IMR-90 (cell line): ENCODE results near the gene CHCHD4. TPM values are rescaled to one million over a fixed set of nuclear protein-coding genes. Genes with fewer than 3 reads are reported as not detected.

Experiments used
- ATAC-seq: fragments of 200-7000 bp; cut with Tn5 transposase; 2 replicates; pipeline ENCODE4 v1.9.1; 2020; ENCODE audit warnings: low read depth, mild to moderate bottlenecking, moderate library complexity
- BruUV-seq: library from RNA; stranded (reverse); fragments of 400-500 nt; replicated peaks from 2 replicates; lab custom pipeline; 2021; lab: Mats Ljungman, UMichigan
- CTCF ChIA-PET: fragments of 300-600 bp; formaldehyde crosslinking; extraction: SDS; loops from one replicate; lab custom pipeline; 2021; ENCODE audit warnings: antibody characterized with exemption; lab: Yijun Ruan, JAX
- POLR2A ChIA-PET: fragments of 300-600 bp; sonication (Branson Sonifier 250); formaldehyde crosslinking; loops from one replicate; lab custom pipeline; 2022; ENCODE audit warnings: antibody characterized with exemption; ENCODE audit not compliant: unreplicated experiment; lab: Charles Lee
- DNase-seq: peaks from one replicate; pipeline ENCODE4 v3.0.0; 2013
- H2AFZ ChIP-seq: replicated peaks from 2 replicates; pipeline ENCODE3; 2013; ENCODE audit warnings: low read length, mild to moderate bottlenecking; ENCODE audit not compliant: poor library complexity
- H2AK5ac ChIP-seq: 2 replicates; pipeline ENCODE4 v1.6.1; 2013; ENCODE audit warnings: low read depth, low read length, inconsistent platforms
- H2AK9ac ChIP-seq: replicated peaks from 2 replicates; pipeline ENCODE3; 2013; ENCODE audit warnings: mild to moderate bottlenecking, low read depth, low read length, moderate library complexity; ENCODE audit not compliant: poor library complexity
- H2BK120ac ChIP-seq: 2 replicates; pipeline ENCODE4 v1.6.1; 2013; ENCODE audit warnings: low read depth, low read length, inconsistent platforms
- H2BK15ac ChIP-seq: 3 replicates; pipeline ENCODE4 v1.6.1; 2013; ENCODE audit warnings: low read depth, low read length, inconsistent platforms
- H2BK20ac ChIP-seq: 2 replicates; pipeline ENCODE4 v1.6.1; 2013; ENCODE audit warnings: low read depth, mild to moderate bottlenecking, inconsistent platforms, low read length, moderate library complexity
- H2BK5ac ChIP-seq: 2 replicates; pipeline ENCODE4 v1.6.1; 2013; ENCODE audit warnings: mild to moderate bottlenecking, low read depth, low read length, inconsistent platforms; ENCODE audit not compliant: poor library complexity, severe bottlenecking
- H3K14ac ChIP-seq: replicated peaks from 2 replicates; pipeline ENCODE4 v1.6.1; 2013; ENCODE audit warnings: low read depth, low read length, inconsistent platforms
- H3K18ac ChIP-seq: 2 replicates; pipeline ENCODE4 v1.6.1; 2013; ENCODE audit warnings: low read depth, low read length, control low read depth
- H3K23ac ChIP-seq: 2 replicates; pipeline ENCODE4 v1.6.1; 2013; ENCODE audit warnings: low read depth, low read length, inconsistent platforms
- H3K27ac ChIP-seq: 2 replicates; pipeline ENCODE4 v1.5.1; 2013; ENCODE audit warnings: mild to moderate bottlenecking, control low read depth, low read length; ENCODE audit not compliant: insufficient read depth
- H3K27me3 ChIP-seq: 2 replicates; pipeline ENCODE4 v1.6.1; 2013; ENCODE audit warnings: low read length; ENCODE audit not compliant: control insufficient read depth, insufficient read depth
- H3K36me3 ChIP-seq: 2 replicates; pipeline ENCODE4 v1.6.1; 2013; ENCODE audit warnings: low read length, mixed read lengths; ENCODE audit not compliant: control insufficient read depth, insufficient read depth
- H3K4ac ChIP-seq: 2 replicates; pipeline ENCODE4 v1.6.1; 2013; ENCODE audit warnings: low read depth, low read length, inconsistent platforms
- H3K4me1 ChIP-seq: 2 replicates; pipeline ENCODE4 v1.6.1; 2013; ENCODE audit warnings: low read length, mixed read lengths; ENCODE audit not compliant: control insufficient read depth, insufficient read depth
- H3K4me2 ChIP-seq: 2 replicates; pipeline ENCODE4 v1.6.1; 2013; ENCODE audit warnings: low read depth, mild to moderate bottlenecking, control low read depth, low read length, moderate library complexity
- H3K4me3 ChIP-seq: 2 replicates; pipeline ENCODE4 v1.5.1; 2013; ENCODE audit warnings: low read depth, mild to moderate bottlenecking, control low read depth, low read length, moderate library complexity; ENCODE audit not compliant: insufficient read depth
- H3K56ac ChIP-seq: 2 replicates; pipeline ENCODE4 v1.6.1; 2013; ENCODE audit warnings: low read length, inconsistent platforms; ENCODE audit not compliant: insufficient read depth; ENCODE audit errors: extremely low read depth
- H3K79me1 ChIP-seq, 2 experiments: 2 replicates each; pipeline ENCODE4 v1.6.1; 2013; ENCODE audit warnings: low read length in 2 of 2, inconsistent platforms in 1 of 2, low read depth in 1 of 2
- H3K9ac ChIP-seq: 2 replicates; pipeline ENCODE4 v1.6.1; 2013; ENCODE audit warnings: low read depth, low read length, control low read depth
- H3K9me1 ChIP-seq: 2 replicates; pipeline ENCODE4 v1.6.1; 2013; ENCODE audit warnings: low read length, inconsistent platforms; ENCODE audit not compliant: insufficient read depth
- H3K9me3 ChIP-seq: 2 replicates; pipeline ENCODE4 v1.6.1; 2013; ENCODE audit warnings: low read length; ENCODE audit not compliant: control insufficient read depth, insufficient read depth
- H4K20me1 ChIP-seq: 2 replicates; pipeline ENCODE4 v1.6.1; 2013; ENCODE audit warnings: low read length, inconsistent platforms; ENCODE audit not compliant: insufficient read depth
- H4K5ac ChIP-seq: 2 replicates; pipeline ENCODE4 v1.6.1; 2013; ENCODE audit warnings: mild to moderate bottlenecking, low read depth, low read length, control low read depth
- H4K8ac ChIP-seq, 2 experiments: 2 replicates each; pipeline ENCODE4 v1.6.1; 2013; ENCODE audit warnings: low read depth in 2 of 2, low read length in 2 of 2, control low read depth in 1 of 2, inconsistent platforms in 1 of 2
- H4K91ac ChIP-seq: 2 replicates; pipeline ENCODE4 v1.6.1; 2013; ENCODE audit warnings: low read depth, low read length, inconsistent platforms; ENCODE audit not compliant: insufficient read depth
- BHLHE40 ChIP-seq: fragments of 150-350 bp; IDR thresholded peaks from 2 replicates; pipeline ENCODE4 v1.6.1; 2016; ENCODE audit warnings: mild to moderate bottlenecking, low read depth, low read length
- CEBPB ChIP-seq: IDR thresholded peaks from 2 replicates; pipeline ENCODE4 v1.6.1; 2012; ENCODE audit warnings: low read depth, low read length, improper control_type of control experiment
- CHD1 ChIP-seq: IDR thresholded peaks from 2 replicates; pipeline ENCODE4 v1.6.1; 2012; ENCODE audit warnings: low read depth, low read length, improper control_type of control experiment
- FOS ChIP-seq: fragments of 150-350 bp; IDR thresholded peaks from 2 replicates; pipeline ENCODE4 v1.6.1; 2016; ENCODE audit warnings: low read depth, low read length
- MAFK ChIP-seq: IDR thresholded peaks from 2 replicates; pipeline ENCODE4 v1.6.1; 2012; ENCODE audit warnings: low read depth, low read length, improper control_type of control experiment
- MAZ ChIP-seq: IDR thresholded peaks from 2 replicates; pipeline ENCODE4 v1.6.1; 2012; ENCODE audit warnings: low read depth, mild to moderate bottlenecking, low read length, improper control_type of control experiment, moderate library complexity, borderline replicate concordance
- MXI1 ChIP-seq: IDR thresholded peaks from 2 replicates; pipeline ENCODE4 v1.6.1; 2012; ENCODE audit warnings: low read depth, mild to moderate bottlenecking, low read length, moderate library complexity, borderline replicate concordance
- NFE2L2 ChIP-seq: fragments of 150-350 bp; IDR thresholded peaks from 2 replicates; pipeline ENCODE4 v1.6.1; 2016; ENCODE audit warnings: low read depth, mild to moderate bottlenecking, low read length
- POLR2A ChIP-seq: IDR thresholded peaks from 2 replicates; pipeline ENCODE4 v1.6.1; 2012; ENCODE audit warnings: mild to moderate bottlenecking, low read depth, low read length
- RAD21 ChIP-seq: IDR thresholded peaks from 2 replicates; pipeline ENCODE4 v1.6.1; 2012; ENCODE audit warnings: low read length, improper control_type of control experiment
- RCOR1 ChIP-seq: IDR thresholded peaks from 2 replicates; pipeline ENCODE4 v1.6.1; 2012; ENCODE audit warnings: mild to moderate bottlenecking, low read length, improper control_type of control experiment; ENCODE audit not compliant: insufficient replicate concordance
- RFX5 ChIP-seq: IDR thresholded peaks from 2 replicates; pipeline ENCODE4 v1.8.0; 2012; ENCODE audit warnings: low read depth, mild to moderate bottlenecking, low read length, moderate library complexity
- SMC3 ChIP-seq: fragments of 150-350 bp; IDR thresholded peaks from 2 replicates; pipeline ENCODE4 v1.6.1; 2016; ENCODE audit warnings: low read depth, mild to moderate bottlenecking, antibody characterized with exemption, low read length, moderate library complexity
- USF2 ChIP-seq: fragments of 150-350 bp; IDR thresholded peaks from 2 replicates; pipeline ENCODE4 v1.6.1; 2017; ENCODE audit warnings: mild to moderate bottlenecking, antibody characterized with exemption, low read length, low read depth
- whole genome bisulfite sequencing, 2 experiments: methylation state at CpG; one replicate each; pipeline versions ENCODE4 v1.1.5 to v1.1.7; 2013; ENCODE audit warnings: missing lambda C conversion rate in 2 of 2; ENCODE audit not compliant: insufficient read length in 1 of 2; ENCODE audit errors: extremely low coverage in 2 of 2; 5-methylcytosine and 5-hydroxymethylcytosine counted together
- dilution Hi-C: fragments of 300-500 bp; cut with HindIII; formaldehyde crosslinking; loops from one replicate; pipeline ENCODE4 v1.14.3; 2018; ENCODE audit warnings: low sequenced_read_pairs; ENCODE audit not compliant: unreplicated experiment
- in situ Hi-C: fragments of 300-500 bp; cut with MboI; formaldehyde crosslinking; loops from 3 replicates; pipeline ENCODE4 v1.14.3; 2019; ENCODE audit warnings: low sequenced_read_pairs, inconsistent platforms, mixed read lengths
- intact Hi-C: fragments of 100-400 bp; cut with micrococcal nuclease; formaldehyde crosslinking; loops from 2 replicates; pipeline ENCODE4 v1.10.0; 2022
- polyA plus RNA-seq, 3 experiments: library from polyadenylated mRNA; depleted of rRNA; stranded (reverse); fragments of >200 nt; gene quantifications; 2 replicates each; pipeline ENCODE4 v1.2.3, GENCODE V29; 2012; ENCODE audit warnings: low replicate concordance in 1 of 3
- total RNA-seq: library from RNA; depleted of rRNA; stranded (reverse); fragments of >200 nt; gene quantifications from 2 replicates; pipeline ENCODE4 v1.2.3, GENCODE V29; 2012
- TF ChIP-seq, protein P1 (sequence below): conservative IDR thresholded peaks from 2 replicates; pipeline ENCODE4 v1.5.1; 2012; ENCODE audit warnings: mild to moderate bottlenecking, low read depth, low read length, improper control_type of control experiment

Gene CHCHD4
- total and polyA plus RNA-seq, 2 of the 4 experiments (the other 2 are of a cell fraction) = 9.0 to 9.8 TPM

DNA sequence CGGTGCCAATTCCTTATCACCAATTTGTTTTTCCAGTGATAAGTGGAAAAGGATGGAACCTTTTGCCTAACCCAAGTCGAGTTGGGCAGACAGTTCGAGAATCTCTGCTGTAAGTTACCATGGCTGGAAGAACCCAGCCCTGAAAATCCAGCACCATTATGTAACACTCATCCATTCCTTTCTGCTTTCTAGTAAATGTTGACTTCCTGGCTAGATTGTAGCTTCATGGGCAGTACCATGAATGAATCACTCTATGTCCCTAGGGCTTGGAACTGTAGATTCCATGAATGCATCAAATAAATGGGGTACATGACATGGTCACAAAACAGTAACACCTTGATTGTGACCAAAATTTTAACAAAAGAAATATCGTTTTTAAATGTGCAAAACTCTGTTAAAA lies 14.0 kb downstream of the CHCHD4 start:
- in situ Hi-C loops = loop anchor here (25.0 kb wide), 2 partner anchors 223 to 623 kb away; partner anchors contain the start of genes HDAC11 and WNT7A
- CTCF ChIA-PET = no interaction called here

More for the DNA sequence above, 14.0 kb downstream of the CHCHD4 start:
- WGBS, 2 experiments = 82% methylated on average over 2 of the region's 4 CpGs; no CpG with 5 or more reads in 1 of the 2 experiments
- Histone ChIP-seq H3K4me2 (no peak overlapping the region), H3K9me1 (0 out of 2 replicates have a peak, but pooled peaks cover 4% of the 10 kb centered on the region), H2BK5ac (no peak overlapping the region), H3K4me1 (no peaks in the 10 kb centered on the region), H3K14ac (no peak overlapping the region), H3K36me3 (peaks cover 15% of the 10 kb centered on the region), H3K79me1 (no peaks in the 10 kb centered on the region; a peak in 1 of 4 replicates), H3K9ac (no peak overlapping the region), H2BK120ac (no peak overlapping the region), H4K5ac (no peak overlapping the region), H2AK9ac (no peak overlapping the region), H3K23ac (no peak overlapping the region), H3K27me3 (no peaks in the 10 kb centered on the region), H3K18ac (no peak overlapping the region), H2BK15ac (no peak overlapping the region), H4K91ac (no peak overlapping the region), H3K56ac (no peak overlapping the region; the same call in 1 of the 2 replicates), H3K4me3 (no peak overlapping the region), H2BK20ac (no peak overlapping the region), H4K8ac (no peak overlapping the region), H2AK5ac (no peak overlapping the region), H3K9me3 (no peaks in the 10 kb centered on the region), H3K4ac (no peak overlapping the region), H4K20me1 (no peaks in the 10 kb centered on the region), H2AFZ (no peak overlapping the region), H3K27ac (no peak overlapping the region)
- ATAC-seq = no peak
- no peak for TF ChIP-seq RFX5
- no peak for TF ChIP-seq RCOR1
- no peak for TF ChIP-seq POLR2A
- TF ChIP-seq USF2 = no peak
- no peak for TF ChIP-seq MAZ
- TF ChIP-seq CHD1 = no peak
- no peak for TF ChIP-seq MAFK
- TF ChIP-seq, protein P1, sequence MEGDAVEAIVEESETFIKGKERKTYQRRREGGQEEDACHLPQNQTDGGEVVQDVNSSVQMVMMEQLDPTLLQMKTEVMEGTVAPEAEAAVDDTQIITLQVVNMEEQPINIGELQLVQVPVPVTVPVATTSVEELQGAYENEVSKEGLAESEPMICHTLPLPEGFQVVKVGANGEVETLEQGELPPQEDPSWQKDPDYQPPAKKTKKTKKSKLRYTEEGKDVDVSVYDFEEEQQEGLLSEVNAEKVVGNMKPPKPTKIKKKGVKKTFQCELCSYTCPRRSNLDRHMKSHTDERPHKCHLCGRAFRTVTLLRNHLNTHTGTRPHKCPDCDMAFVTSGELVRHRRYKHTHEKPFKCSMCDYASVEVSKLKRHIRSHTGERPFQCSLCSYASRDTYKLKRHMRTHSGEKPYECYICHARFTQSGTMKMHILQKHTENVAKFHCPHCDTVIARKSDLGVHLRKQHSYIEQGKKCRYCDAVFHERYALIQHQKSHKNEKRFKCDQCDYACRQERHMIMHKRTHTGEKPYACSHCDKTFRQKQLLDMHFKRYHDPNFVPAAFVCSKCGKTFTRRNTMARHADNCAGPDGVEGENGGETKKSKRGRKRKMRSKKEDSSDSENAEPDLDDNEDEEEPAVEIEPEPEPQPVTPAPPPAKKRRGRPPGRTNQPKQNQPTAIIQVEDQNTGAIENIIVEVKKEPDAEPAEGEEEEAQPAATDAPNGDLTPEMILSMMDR = no peak
- no peak for TF ChIP-seq SMC3
- no peak for TF ChIP-seq MXI1
- no peak for TF ChIP-seq NFE2L2
- TF ChIP-seq CEBPB = no peak
- no peak for TF ChIP-seq RAD21
- TF ChIP-seq BHLHE40 = no peak
- TF ChIP-seq FOS = no peak
- intact Hi-C loops = no loop called here
- BruUV-seq = no TSS peak
- POLR2A ChIA-PET = no interaction called here
- DNase-seq = no peak
- dilution Hi-C loops = no loop called here
